ENCODE data around the gene RRH.
"Not testable (repeated sequence)": the region's sequence is repeated elsewhere in the genome, so short reads cannot be mapped to it uniquely, and the experiment has no call there.

The RRH gene, protein sequence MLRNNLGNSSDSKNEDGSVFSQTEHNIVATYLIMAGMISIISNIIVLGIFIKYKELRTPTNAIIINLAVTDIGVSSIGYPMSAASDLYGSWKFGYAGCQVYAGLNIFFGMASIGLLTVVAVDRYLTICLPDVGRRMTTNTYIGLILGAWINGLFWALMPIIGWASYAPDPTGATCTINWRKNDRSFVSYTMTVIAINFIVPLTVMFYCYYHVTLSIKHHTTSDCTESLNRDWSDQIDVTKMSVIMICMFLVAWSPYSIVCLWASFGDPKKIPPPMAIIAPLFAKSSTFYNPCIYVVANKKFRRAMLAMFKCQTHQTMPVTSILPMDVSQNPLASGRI

DNA sequence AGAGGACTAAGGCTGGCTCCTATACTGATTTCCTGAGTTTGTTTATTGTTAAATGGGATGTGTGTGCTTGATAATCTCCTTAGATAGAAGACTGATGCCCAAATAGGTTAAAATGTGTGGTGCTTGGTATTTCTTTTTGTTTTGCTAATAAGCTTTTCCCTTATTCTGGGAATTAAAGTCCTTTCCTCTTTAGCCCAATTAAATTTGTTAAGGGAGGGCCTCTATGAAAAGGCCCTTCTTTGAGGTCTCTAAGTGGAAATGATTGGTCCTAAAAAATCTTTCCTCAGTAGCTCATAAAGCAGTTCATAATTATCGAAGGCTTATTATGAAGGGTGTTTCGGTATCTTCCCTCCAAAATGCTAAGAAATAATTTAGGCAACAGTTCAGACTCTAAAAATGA lies at the start of gene RRH:
Gene RRH, plus strand, starts transcription at position 301 of the 400 bp plus-strand sequence. Its CDS starts 56 bp downstream, at position 357.
- DNase-seq (ENCODE audit: low spot score) = no peak

- not testable (repeated sequence) for DNase-seq (ENCODE audit: low spot score)
Measured at GRCh38 chr4:109782092-109782491, 45.7 kb upstream of the RRH start.

GRCh38 chr4:109786846-109787245 lies 40.9 kb upstream of the RRH start:
- no peak for DNase-seq (ENCODE audit: low spot score)

DNA sequence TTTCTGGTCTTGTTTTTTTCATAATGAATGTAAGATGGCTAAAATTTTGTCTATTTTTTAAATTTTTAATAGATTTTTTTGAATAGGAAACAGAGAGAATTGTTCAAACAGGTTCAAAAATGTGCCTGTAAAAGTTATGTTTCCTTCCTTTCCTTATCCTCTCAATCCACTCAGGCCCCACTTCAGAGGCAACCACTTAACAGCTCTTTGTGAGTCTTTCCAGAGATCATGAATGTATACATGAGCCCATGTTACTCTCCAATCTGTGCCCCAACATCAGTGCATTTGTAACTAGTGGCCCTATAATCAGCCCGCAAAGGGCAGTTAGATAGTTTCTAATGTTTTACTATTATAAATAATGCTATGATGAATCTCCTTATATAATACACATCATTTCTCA lies 40.0 kb upstream of the RRH start:
- no peak for DNase-seq (ENCODE audit: low spot score)

- no peak for DNase-seq (ENCODE audit: low spot score)
Measured at GRCh38 chr4:109795059-109795458, 32.7 kb upstream of the RRH start.

GRCh38 chr4:109798866-109799265 lies 28.9 kb upstream of the RRH start:
- no peak for DNase-seq (ENCODE audit: low spot score)

DNA sequence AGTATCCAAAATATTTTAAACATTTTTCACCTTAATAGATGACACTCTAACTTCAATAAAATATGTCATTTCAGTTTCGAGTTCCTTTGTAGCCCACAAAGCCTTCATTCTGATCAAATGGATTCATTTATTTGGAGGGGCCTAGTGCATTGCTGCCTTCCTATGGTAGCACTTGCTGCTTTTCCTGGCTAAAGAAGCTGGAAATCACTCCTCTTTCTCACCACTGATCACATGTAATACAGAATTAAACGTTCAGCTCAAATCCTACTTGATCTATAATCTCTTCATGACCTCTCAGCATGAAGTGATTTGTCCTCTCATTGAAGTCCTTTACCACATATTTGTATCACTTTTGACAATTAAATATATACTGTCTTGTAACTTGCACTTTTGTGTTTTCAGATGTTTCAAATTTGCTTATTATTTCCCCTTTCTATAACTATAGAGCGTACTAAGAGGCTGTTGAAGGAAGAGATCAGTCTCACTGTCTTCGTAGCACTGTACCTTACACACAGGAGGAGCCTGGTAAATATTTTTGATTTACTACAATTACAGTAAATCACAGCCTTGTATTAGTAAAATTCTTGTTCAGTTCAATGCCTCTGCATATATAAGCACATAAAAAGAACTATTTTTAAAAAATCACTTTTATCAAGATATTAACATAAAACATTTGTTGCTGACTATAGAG lies 26.5 kb upstream of the RRH start:
- DNase-seq (ENCODE audit: low spot score) = no peak

GRCh38 chr4:109801895-109802319 lies 25.9 kb upstream of the RRH start, which contains the start of gene CFI:
TSS of gene CFI (minus strand) at chr4:109801999. CDS start at chr4:109801971, 28 bp downstream.
- no peak for DNase-seq (ENCODE audit: low spot score)

GRCh38 chr4:109803924-109804571 lies 23.7 kb upstream of the RRH start:
- peak; percentile 17 for DNase-seq (ENCODE audit: low spot score)

DNA sequence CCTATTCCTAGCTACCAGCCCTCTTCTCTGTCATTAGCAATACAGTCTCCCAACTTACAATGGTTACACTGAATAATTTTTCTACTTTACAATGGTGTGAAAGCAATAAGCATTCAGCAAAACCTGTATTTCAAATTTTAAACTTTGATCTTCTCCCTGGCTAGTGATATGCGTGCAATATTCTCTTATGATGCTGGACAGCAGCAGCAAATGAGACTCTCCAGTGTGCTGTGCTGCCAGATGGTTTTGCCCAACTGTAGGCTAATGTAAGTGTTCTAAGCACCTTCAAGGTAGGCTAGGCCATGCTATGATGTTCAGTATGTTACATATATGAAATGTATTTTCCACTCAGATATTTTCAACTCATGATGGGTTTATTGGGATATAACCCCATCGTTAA lies 18.1 kb upstream of the RRH start:
- DNase-seq (ENCODE audit: low spot score) = no peak

- no peak for DNase-seq (ENCODE audit: low spot score)
Measured at GRCh38 chr4:109810552-109811387, 17.0 kb upstream of the RRH start.

GRCh38 chr4:109811707-109812106 lies 16.1 kb upstream of the RRH start:
- no peak for DNase-seq (ENCODE audit: low spot score)

DNA sequence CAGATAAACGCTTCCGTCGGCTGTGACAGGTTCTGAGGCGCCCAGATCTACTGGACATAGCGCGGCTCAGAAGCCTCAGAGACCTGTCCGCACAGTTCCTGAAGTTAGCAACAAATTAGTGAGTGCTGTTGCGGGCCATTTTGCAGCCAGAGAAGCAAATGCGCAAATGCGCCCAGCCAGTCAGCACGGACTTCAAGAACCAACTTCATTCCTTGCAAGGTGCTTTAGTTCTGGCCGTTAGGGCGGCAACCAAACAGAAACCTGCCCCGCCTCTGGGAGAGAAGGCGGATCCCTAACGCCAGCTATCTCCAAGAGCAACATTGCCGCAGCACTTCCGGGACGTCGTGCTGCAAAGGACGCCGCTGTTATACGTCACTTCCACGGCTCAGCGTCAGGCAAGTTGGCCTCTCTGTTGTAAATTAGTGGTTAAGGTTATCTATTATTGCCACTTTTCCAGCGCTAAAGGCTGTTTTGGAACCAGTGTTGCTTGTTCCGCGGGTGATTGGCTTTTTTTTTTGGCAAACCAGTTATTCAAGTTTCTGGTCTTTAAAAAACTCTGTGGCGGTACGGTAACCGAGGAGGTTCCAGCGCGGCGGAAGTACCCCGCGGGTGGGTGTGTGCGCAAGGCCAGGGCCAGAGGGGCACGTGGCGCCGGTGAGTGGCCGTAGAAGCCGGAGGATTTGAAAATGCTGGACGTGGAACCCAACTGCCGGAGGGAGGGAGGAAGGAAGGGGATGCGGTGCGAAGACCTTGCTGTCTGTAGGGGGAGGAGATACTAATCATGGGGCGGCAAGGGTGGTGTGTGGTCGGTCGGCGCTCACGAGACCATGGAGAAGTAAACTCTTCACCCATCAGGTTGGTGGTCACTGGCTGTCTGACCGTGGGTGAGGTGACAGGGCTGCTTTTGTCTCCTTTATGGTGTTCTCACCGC lies 12.4 kb upstream of the RRH start, which contains the start of gene GAR1:
Gene GAR1, plus strand, starts transcription at position 612 of the 931 bp plus-strand sequence. CDS start 403 bp downstream, outside the sequence.
- peak; percentile 88 for DNase-seq (ENCODE audit: low spot score)

DNA sequence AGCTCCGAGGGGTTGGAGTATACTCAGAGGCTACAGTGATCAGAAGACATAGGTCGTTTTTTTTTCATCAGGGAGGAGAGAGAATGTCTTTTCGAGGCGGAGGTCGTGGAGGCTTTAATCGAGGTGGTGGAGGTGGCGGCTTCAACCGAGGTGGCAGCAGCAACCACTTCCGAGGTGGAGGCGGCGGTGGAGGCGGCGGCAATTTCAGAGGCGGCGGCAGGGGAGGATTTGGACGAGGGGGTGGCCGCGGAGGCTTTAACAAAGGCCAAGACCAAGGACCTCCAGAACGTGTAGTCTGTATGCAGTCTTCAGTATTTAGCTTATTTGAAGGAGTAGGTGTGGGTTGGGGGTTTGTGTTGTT lies 11.7 kb upstream of the RRH start:
- DNase-seq (ENCODE audit: low spot score) = no peak

GRCh38 chr4:109816894-109817293 lies 10.9 kb upstream of the RRH start:
- no peak for DNase-seq (ENCODE audit: low spot score)

DNA sequence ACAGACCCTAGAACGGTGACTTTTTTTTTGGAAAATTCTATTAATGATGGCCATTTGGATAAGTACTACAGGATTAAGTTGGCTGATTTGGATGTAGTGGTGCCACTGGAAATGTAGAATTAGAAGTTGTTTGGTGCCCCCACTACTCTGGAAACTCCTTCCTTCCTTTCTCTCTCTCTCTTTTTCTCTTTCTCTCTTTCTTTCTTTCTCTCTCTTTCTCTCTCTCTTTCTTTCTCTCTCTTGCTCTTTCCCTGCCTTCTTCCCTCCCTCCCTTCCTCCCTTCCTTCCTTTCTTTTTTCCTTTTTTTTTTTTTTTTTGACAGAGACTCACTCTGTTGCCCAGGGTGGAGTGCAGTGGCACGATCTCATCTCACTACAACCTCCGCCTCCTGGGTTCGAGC lies 9.5 kb upstream of the RRH start:
- DNase-seq (ENCODE audit: low spot score) = no peak

DNA sequence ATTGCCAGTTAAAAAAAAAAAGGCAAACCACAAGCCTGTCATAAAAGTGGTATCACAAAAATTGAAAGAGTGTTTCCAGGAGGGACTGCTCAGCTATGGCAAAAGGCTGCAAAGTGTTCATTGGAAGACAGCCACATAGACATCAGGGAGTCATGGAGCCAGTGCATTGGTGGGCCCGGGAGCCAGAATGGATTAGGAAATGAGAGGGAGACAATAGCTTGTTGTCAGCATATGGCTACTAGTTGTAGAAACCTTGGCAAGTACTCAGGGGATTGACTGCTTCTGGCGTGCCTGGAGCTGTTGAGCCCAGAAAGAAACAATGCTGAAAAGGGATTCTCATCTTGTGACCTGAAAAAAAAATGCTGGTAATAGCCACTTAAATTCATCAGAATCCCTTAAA lies 7.2 kb upstream of the RRH start:
- DNase-seq (ENCODE audit: low spot score) = peak; percentile 60

DNA sequence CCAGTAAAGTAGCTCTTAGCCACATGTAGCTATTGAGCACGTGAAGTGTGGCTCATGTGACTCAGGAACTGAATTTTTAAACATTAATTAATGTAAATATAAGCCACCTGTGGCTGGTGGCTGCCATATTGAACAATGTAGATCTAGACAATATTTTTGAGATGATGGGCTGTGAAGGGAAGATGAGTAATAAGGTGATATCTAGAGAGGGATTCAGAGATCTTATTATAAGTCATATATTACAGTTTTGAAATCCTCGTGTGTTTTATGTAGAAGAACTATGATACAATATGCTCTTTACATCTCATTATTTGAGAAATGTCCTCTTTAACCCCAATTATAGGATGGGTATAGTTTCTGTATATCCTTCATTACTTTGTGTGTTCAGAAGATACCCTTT lies 6.6 kb upstream of the RRH start:
- no peak for DNase-seq (ENCODE audit: low spot score)

DNA sequence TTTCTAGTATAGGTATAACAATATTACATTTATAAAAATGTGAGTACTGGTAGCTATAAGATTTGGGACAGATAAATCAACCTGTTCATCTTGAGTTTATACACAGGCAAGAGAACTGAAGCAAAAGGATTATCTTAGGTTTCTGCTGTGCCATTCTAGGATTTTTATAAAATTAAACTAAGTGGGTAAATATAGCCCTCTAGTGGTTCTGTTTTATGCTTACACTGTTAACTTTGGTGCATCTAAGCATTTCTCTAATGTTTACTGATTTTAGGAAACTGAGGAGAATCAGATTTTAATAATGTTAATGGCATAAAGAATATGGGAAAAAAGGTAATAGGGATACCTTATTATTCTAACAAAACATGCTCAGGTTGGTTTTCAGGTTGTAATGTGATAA lies 1.1 kb upstream of the RRH start:
- peak; percentile 8 for DNase-seq (ENCODE audit: low spot score)

DNA sequence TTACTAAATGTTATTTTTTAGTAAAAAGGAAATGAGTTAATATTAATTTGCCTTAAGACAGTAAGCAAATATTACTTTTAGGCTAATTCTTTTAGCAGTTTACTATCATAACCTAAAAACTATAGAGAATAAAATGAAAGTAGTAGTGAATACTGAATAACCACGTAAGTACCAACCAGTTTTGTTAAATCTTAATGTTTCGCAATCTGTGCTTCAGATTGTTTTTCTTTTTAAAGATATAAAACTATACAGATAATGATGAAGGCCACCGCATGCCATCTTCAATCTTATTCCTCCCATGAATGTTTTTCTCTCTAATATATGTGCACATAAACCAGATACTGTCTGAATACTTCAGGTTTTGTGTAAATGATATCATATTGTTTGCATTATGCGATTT lies 6.0 kb downstream of the RRH start:
- no peak for DNase-seq (ENCODE audit: low spot score)

DNA sequence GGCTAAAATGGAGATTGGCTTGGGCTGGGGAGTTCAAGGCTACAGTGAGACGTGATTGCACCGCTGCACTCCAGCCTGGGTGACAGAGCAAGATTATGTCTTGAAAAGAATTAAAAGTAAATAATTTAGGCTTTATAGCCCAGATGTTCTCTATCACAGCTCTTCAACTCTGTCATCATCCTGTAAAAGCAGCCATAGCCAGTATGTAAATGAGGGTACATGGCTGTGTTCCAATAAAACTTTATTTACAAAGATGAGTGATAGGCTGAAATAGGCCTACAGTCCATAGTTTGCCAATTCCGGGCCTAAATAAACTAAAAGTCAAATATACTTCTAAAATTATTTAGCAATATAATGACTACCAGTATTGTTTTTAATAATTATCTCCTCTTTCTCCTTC lies 9.2 kb downstream of the RRH start:
- no peak for DNase-seq (ENCODE audit: low spot score)

Measured in globus pallidus (tissue), 1 donor.